ENCODE measurements around the gene PREB. TPM values are rescaled to one million over a fixed set of nuclear protein-coding genes. Genes with fewer than 3 reads are reported as not detected.

PREB gene
- total and polyA plus RNA-seq, 2 of the 13 experiments (the other 11 are each of a cell fraction or from before 2014, with no cell fraction given), result 112 to 192 TPM

DNA sequence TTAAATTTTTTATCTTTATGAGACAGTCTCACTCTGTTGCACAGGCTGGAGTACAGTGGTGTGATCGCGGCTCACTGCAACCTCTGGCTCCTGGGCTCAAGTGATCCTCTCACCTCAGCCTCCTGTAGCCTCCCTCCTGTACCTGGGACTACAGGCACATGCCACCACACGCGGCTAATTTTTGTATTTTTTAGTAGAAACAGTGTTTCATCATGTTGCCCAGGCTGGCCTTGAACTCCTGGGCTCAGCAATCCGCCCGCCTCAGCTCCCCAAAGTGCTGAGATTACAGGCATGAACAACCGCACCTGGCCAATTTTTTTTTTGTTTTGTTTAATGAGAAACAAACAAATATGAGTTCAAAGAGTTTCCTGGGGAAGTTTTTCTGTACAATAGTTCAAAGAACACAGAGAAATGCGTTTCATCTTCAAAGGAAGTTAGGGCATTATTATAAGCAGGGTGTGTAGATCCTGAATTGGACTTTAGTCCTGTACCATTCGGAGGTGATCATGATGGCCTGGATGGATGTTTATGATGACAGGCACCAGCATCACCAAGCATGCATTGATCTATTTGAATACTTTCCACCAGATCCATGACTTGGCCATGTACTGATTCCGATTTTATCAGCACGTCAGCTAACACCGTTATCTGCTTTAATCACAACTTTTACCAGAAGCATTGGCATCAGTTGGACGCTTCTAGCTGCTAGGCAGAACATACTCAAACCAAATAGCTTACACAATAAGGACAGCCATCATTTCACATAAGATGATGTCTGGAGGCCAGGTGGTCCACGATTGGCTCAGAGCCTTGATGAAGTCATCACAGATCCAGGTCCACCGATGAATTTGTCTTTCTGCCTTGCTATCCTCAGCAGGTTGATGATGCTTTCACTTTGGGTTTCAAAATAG is 43.3 kb upstream of the PREB start (continued):
- TF ChIP-seq ZNF12 (CRISPR knock-in tag; IDR thresholded peaks at IDR 0.05) (peak; percentile 56; the same call in 1 of the 2 replicates), RNF2 (conservative IDR thresholded peaks at IDR 0.05; ENCODE audit: low read depth) (0 out of 2 replicates have a peak, but pooled peaks have one; percentile 47), MLLT10 (CRISPR knock-in tag; IDR thresholded peaks at IDR 0.05) (no peak), ZNF580 (CRISPR knock-in tag; IDR thresholded peaks at IDR 0.05; ENCODE audit: borderline replicate concordance, low read depth) (peak; percentile 21), ZNF619 (CRISPR knock-in tag; IDR thresholded peaks at IDR 0.05) (peak; percentile 62; the same call in 1 of the 2 replicates), ZNF441 (CRISPR knock-in tag; IDR thresholded peaks at IDR 0.05; ENCODE audit: borderline replicate concordance) (peak; percentile 14; the same call in 1 of the 2 replicates), MTF1 (CRISPR knock-in tag; IDR thresholded peaks at IDR 0.05) (no peak), CREM (IDR thresholded peaks at IDR 0.05) (peak; percentile 97), CREM (CRISPR knock-in tag; IDR thresholded peaks at IDR 0.05) (no peak), PRMT3 (CRISPR knock-in tag; IDR thresholded peaks at IDR 0.05; ENCODE audit: borderline replicate concordance, low read depth) (no peak), ZNF431 (CRISPR knock-in tag; IDR thresholded peaks at IDR 0.05; ENCODE audit: borderline replicate concordance, low read depth) (peak; percentile 73; the same call in 1 of the 2 replicates), KLF13 (CRISPR knock-in tag; IDR thresholded peaks at IDR 0.05) (no peak), CC2D1A (CRISPR knock-in tag; IDR thresholded peaks at IDR 0.05) (peak; percentile 10; the same call in 1 of the 2 replicates), CCDC6 (CRISPR knock-in tag; IDR thresholded peaks at IDR 0.05) (peak; percentile 23; the same call in 1 of the 2 replicates), ZNF260 (CRISPR knock-in tag; IDR thresholded peaks at IDR 0.05; ENCODE audit: borderline replicate concordance, low read depth) (no peak), RAD21 (CRISPR knock-in tag; IDR thresholded peaks at IDR 0.05) (peak; percentile 37; the same call in 1 of the 2 replicates), ZNF710 (CRISPR knock-in tag; IDR thresholded peaks at IDR 0.05; ENCODE audit: borderline replicate concordance) (peak; percentile 90; the same call in 1 of the 2 replicates), DPF2 (CRISPR knock-in tag; IDR thresholded peaks at IDR 0.05; ENCODE audit: borderline replicate concordance, low read depth) (peak; percentile 82)
- TF ChIP-seq, protein P1, sequence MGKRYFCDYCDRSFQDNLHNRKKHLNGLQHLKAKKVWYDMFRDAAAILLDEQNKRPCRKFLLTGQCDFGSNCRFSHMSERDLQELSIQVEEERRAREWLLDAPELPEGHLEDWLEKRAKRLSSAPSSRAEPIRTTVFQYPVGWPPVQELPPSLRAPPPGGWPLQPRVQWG (CRISPR knock-in tag; IDR thresholded peaks at IDR 0.05; ENCODE audit: borderline replicate concordance, low read depth), result no peak
- TF ChIP-seq, protein P2, sequence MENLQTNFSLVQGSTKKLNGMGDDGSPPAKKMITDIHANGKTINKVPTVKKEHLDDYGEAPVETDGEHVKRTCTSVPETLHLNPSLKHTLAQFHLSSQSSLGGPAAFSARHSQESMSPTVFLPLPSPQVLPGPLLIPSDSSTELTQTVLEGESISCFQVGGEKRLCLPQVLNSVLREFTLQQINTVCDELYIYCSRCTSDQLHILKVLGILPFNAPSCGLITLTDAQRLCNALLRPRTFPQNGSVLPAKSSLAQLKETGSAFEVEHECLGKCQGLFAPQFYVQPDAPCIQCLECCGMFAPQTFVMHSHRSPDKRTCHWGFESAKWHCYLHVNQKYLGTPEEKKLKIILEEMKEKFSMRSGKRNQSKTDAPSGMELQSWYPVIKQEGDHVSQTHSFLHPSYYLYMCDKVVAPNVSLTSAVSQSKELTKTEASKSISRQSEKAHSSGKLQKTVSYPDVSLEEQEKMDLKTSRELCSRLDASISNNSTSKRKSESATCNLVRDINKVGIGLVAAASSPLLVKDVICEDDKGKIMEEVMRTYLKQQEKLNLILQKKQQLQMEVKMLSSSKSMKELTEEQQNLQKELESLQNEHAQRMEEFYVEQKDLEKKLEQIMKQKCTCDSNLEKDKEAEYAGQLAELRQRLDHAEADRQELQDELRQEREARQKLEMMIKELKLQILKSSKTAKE (CRISPR knock-in tag; IDR thresholded peaks at IDR 0.05; ENCODE audit: borderline replicate concordance), result peak; percentile 79
- TF ChIP-seq, protein P3, sequence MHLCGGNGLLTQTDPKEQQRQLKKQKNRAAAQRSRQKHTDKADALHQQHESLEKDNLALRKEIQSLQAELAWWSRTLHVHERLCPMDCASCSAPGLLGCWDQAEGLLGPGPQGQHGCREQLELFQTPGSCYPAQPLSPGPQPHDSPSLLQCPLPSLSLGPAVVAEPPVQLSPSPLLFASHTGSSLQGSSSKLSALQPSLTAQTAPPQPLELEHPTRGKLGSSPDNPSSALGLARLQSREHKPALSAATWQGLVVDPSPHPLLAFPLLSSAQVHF (CRISPR knock-in tag; IDR thresholded peaks at IDR 0.05), result peak; percentile 75; the same call in 1 of the 2 replicates
- TF ChIP-seq, protein P4, sequence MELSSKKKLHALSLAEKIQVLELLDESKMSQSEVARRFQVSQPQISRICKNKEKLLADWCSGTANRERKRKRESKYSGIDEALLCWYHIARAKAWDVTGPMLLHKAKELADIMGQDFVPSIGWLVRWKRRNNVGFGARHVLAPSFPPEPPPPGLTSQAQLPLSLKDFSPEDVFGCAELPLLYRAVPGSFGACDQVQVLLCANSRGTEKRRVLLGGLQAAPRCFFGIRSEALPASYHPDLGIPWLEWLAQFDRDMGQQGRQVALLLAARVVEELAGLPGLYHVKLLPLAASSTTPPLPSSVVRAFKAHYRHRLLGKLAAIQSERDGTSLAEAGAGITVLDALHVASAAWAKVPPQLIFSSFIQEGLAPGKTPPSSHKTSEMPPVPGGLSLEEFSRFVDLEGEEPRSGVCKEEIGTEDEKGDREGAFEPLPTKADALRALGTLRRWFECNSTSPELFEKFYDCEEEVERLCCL (CRISPR knock-in tag; IDR thresholded peaks at IDR 0.05; ENCODE audit: borderline replicate concordance), result no peak

All from HepG2 (cell line).